22Rv1 (cell line): ENCODE data around the gene PFN3.

Experiments
- H3K27ac ChIP-seq: fragments of 450-650 bp; 2 replicates; pipeline ENCODE4 v1.5.1; 2017
- CTCF ChIP-seq: fragments of 450-650 bp; IDR thresholded peaks from 2 replicates; pipeline ENCODE4 v1.5.1; 2017; ENCODE audit warnings: mild to moderate bottlenecking
- ZFX ChIP-seq: fragments of 450-650 bp; IDR thresholded peaks from 2 replicates; pipeline ENCODE4 v1.6.1; 2017; ENCODE audit warnings: antibody characterized with exemption, borderline replicate concordance

PFN3 gene

GRCh38 chr5:177372910-177373309, 27.6 kb downstream of the PFN3 start:
- no peak overlapping the region for H3K27ac ChIP-seq
- TF ChIP-seq ZFX (no peak), CTCF (no peak)

DNA sequence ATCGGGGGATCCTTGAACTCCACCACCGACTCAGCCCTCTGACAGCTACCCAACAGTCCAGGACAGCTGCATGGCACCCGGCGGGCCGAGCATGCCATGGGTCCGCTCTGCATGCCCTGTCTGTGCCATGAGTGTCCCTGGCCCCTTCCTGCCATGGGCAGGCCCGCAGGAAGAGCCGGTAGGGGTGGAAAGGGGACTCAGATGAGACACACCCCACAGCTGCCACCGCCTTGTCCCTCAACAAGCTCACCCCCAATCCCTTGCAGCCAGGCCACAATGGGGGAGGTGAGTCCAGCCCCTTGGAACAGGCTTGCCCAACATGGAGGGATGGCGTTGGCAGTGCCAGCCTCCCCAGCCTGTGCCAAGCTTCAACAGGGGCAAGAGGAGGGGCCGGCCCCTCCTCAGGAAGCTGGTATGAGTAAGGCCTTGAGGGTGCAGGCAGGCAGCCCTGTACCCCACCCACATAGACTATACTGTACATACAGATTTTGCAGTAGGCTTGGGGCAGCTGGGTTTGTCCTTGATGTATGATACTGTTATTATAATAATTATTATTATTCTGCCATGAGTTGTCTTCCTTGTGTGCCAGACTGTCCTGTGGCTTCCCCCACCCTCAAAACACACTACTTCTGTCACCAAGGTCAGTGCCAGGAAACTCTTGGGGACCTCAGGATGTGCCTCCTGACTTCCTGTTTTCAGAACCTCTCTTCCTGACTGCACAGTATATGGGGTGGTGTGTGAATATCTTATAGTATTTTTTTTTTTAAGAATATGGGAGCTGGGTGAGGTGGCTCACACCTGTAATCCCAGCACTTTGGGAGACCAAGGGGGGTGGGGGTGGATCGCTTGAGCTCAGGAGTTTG, 28.2 kb downstream of the PFN3 start:
- TF ChIP-seq CTCF (no peak), ZFX (no peak)
- H3K27ac ChIP-seq: no peak overlapping the region

- peak overlapping the region; percentile 61 for H3K27ac ChIP-seq
Observed at GRCh38 chr5:177371120-177372033, 29.1 kb downstream of the PFN3 start.

GRCh38 chr5:177370488-177371119, 29.9 kb downstream of the PFN3 start:
- peak overlapping the region; percentile 61 for H3K27ac ChIP-seq
- TF ChIP-seq CTCF (peak; percentile 83), ZFX (no peak)

More at GRCh38 chr5:177371120-177372033, 29.1 kb downstream of the PFN3 start:
- peak; percentile 60 for TF ChIP-seq CTCF
- TF ChIP-seq ZFX: no peak

DNA sequence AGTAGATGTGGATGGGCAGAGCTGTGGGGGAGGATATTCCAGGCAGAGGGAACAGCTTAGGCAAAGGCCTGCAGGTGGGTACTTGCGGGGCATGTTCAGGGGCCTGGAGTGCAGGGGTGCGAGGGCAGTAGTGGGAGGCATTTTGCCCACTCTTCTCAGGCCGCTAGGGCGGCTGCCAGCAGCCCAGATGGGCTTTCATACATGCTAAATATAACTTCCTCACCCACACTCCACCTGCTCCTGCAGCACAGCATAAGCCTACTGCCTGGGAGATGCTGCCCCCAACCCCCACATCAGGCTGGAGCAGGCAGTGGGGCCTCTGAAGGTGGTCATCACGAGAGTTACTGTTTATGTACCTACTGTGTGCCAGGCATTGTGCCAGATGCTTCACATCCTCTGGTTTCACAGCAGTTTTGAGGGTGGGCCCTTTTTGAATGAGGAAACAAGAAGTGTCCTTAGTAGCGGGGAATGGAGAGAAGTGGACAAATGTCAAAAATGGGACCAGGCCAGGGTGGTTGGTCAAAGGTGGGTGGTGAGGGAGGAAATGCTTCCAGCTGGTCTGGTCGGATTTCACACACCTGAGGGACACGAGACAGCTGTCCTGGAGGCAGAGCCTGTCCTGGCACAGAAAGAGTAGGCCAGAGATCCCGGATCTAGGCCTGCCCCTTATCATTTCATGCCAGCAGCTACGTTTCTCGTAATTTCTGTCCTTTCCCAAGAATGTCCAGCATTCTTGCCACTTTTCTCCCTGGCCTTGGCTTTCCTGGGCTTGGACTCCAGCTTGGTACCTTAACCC, 30.6 kb downstream of the PFN3 start:
- TF ChIP-seq CTCF: no peak
- TF ChIP-seq ZFX: no peak
- peak overlapping the region; percentile 61 for H3K27ac ChIP-seq

DNA sequence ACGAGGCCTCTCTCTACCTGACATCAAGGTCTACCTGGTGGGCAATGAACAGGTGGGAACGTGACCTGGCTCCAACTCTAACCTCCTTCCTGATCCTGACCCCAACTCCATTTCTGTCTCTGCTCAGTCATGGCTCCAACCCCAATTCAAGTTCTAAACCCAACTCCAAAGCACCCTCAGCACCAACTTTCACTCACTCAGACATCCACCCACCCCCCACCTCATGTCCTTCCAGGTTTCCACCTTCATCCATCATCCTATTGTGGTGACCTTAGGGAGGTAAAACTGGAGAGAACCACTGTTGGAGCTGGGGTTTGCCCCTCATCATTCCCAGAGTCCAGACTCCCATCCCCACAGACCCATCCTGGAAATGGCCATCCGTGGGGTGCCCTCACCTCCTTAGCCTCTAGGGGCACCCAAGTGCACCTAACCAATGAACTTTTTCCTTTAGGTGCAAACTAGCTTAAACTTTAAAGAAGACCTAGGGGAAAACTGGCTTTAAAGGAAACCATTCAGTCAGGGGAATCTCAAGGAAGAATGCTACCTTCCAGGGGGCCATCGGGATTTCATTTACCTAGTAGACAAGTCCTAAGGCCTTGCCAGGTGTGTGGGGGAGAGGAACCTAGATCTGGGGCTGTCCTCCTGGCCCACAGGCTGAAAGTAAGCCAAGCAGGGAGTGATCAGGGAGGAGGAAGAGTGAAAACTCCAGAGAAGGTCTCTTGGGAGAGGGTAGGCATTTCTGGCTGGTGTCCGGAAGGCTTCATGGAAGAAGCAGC, 31.4 kb downstream of the PFN3 start:
- TF ChIP-seq CTCF (peak; percentile 65), ZFX (no peak)
- H3K27ac ChIP-seq: no peak overlapping the region
